Measurements from ENCODE around the gene FBXL19. TPM values are rescaled to one million over a fixed set of nuclear protein-coding genes. Genes with fewer than 3 reads are reported as not detected.

The FBXL19 gene
- total and polyA plus RNA-seq, 9 of the 15 experiments (the other 6 are each of a cell fraction or from before 2014, with no cell fraction given), result 0.13 to 48.0 (median 13.5) TPM; not detected in 1

DNA sequence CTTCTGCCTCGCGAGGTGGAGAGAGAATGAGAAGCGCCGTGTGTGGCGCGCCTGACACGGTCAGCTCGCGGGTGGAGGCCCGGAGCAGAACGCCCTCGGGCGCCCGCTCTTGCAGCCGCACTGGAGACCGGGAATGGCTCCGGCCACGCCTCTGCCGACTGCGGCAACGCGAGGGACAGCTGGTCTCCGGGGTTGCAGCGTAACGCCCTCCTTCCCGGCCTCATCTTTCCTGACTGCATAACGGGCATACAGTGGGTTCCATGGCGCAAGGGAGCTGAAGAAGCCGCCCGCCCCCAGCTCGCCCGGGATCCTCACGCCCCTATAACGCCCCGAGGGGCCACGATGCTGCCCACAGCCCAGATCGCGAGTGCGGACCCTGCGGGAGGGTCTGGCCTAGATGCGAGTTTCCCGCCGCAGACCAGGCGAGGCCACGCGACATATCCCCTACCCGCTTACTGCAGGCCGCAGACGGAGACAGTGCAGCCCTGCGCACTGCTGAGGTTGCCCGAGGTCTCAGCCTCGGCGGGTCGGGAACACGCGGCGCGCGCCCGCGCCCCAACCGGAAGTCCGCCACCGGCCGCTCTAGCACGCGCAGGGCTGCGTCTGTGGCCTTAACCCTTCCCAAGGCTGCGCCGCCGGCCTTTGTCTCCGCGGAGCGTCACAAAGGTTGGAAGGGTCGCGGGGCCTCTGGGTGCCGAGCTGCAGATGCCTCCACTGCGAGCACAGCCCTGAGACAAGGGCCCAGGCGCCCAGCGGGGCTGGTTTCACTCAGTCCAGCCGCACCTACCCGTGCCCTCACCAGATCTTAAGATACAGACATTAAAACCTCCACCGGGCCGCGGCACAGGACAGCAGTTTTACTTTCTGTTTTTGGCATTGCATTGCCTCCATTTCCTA lies 48.3 kb upstream of the FBXL19 start (continued):
- TF ChIP-seq, protein P1, sequence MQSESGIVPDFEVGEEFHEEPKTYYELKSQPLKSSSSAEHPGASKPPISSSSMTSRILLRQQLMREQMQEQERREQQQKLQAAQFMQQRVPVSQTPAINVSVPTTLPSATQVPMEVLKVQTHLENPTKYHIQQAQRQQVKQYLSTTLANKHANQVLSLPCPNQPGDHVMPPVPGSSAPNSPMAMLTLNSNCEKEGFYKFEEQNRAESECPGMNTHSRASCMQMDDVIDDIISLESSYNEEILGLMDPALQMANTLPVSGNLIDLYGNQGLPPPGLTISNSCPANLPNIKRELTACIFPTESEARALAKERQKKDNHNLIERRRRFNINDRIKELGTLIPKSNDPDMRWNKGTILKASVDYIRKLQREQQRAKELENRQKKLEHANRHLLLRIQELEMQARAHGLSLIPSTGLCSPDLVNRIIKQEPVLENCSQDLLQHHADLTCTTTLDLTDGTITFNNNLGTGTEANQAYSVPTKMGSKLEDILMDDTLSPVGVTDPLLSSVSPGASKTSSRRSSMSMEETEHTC (IDR thresholded peaks at IDR 0.05), result no peak; the same call in 1 of the 2 replicates
- no peak; the same call in 1 of the 2 replicates for TF ChIP-seq ZNF316 (IDR thresholded peaks at IDR 0.05)
- TF ChIP-seq POU5F1 (IDR thresholded peaks at IDR 0.05; ENCODE audit: borderline replicate concordance, low read depth, low read length, partially characterized antibody), result no peak
- TF ChIP-seq ESRRB (CRISPR knock-in tag; IDR thresholded peaks at IDR 0.05; ENCODE audit: borderline replicate concordance), result no peak
- TF ChIP-seq KLF1 (tag; IDR thresholded peaks at IDR 0.05), result peak; percentile 87
- TF ChIP-seq NEUROD1 (IDR thresholded peaks at IDR 0.05; ENCODE audit: borderline replicate concordance, low read depth, low read length, partially characterized antibody), result peak; percentile 39
- peak; percentile 69 for TF ChIP-seq SIN3B (IDR thresholded peaks at IDR 0.05; ENCODE audit: low read depth)
- TF ChIP-seq ZNF12 (CRISPR knock-in tag; IDR thresholded peaks at IDR 0.05), result peak; percentile 70
- TF ChIP-seq TBP (optimal IDR thresholded peaks at IDR 0.05; ENCODE audit: low read depth, low read length), result peak; percentile 76
- TF ChIP-seq GTF2A2 (tag; IDR thresholded peaks at IDR 0.05), result no peak
- TF ChIP-seq, protein P2, sequence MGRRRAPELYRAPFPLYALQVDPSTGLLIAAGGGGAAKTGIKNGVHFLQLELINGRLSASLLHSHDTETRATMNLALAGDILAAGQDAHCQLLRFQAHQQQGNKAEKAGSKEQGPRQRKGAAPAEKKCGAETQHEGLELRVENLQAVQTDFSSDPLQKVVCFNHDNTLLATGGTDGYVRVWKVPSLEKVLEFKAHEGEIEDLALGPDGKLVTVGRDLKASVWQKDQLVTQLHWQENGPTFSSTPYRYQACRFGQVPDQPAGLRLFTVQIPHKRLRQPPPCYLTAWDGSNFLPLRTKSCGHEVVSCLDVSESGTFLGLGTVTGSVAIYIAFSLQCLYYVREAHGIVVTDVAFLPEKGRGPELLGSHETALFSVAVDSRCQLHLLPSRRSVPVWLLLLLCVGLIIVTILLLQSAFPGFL (CRISPR knock-in tag; IDR thresholded peaks at IDR 0.05), result no peak
- TF ChIP-seq, protein P3, sequence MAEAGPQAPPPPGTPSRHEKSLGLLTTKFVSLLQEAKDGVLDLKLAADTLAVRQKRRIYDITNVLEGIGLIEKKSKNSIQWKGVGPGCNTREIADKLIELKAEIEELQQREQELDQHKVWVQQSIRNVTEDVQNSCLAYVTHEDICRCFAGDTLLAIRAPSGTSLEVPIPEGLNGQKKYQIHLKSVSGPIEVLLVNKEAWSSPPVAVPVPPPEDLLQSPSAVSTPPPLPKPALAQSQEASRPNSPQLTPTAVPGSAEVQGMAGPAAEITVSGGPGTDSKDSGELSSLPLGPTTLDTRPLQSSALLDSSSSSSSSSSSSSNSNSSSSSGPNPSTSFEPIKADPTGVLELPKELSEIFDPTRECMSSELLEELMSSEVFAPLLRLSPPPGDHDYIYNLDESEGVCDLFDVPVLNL (CRISPR knock-in tag; IDR thresholded peaks at IDR 0.05; ENCODE audit: low read depth), result 0 out of 2 replicates have a peak, but pooled peaks have one; percentile 54
- TF ChIP-seq ETV6 (IDR thresholded peaks at IDR 0.05; ENCODE audit: borderline replicate concordance in 1 of 2, low read depth in 2 of 2, low read length in 1 of 2), result 0 out of 4 replicates have a peak, but pooled peaks of 1 of the 2 experiments have one; percentile 43
- no peak for TF ChIP-seq ETV6 (CRISPR knock-in tag; IDR thresholded peaks at IDR 0.05; ENCODE audit: borderline replicate concordance)
- TF ChIP-seq HCFC1 (IDR thresholded peaks at IDR 0.05; ENCODE audit: low read depth, low read length), result peak; percentile 82
- no peak; the same call in 1 of the 2 replicates for TF ChIP-seq ZNF644 (tag; IDR thresholded peaks at IDR 0.05; ENCODE audit: low read depth)
- TF ChIP-seq, protein P4, sequence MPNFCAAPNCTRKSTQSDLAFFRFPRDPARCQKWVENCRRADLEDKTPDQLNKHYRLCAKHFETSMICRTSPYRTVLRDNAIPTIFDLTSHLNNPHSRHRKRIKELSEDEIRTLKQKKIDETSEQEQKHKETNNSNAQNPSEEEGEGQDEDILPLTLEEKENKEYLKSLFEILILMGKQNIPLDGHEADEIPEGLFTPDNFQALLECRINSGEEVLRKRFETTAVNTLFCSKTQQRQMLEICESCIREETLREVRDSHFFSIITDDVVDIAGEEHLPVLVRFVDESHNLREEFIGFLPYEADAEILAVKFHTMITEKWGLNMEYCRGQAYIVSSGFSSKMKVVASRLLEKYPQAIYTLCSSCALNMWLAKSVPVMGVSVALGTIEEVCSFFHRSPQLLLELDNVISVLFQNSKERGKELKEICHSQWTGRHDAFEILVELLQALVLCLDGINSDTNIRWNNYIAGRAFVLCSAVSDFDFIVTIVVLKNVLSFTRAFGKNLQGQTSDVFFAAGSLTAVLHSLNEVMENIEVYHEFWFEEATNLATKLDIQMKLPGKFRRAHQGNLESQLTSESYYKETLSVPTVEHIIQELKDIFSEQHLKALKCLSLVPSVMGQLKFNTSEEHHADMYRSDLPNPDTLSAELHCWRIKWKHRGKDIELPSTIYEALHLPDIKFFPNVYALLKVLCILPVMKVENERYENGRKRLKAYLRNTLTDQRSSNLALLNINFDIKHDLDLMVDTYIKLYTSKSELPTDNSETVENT (CRISPR knock-in tag; IDR thresholded peaks at IDR 0.05), result peak; percentile 98
- peak; percentile 37 for TF ChIP-seq SMAD1 (IDR thresholded peaks at IDR 0.05; ENCODE audit: low read depth, low read length, partially characterized antibody)
- TF ChIP-seq, protein P5, sequence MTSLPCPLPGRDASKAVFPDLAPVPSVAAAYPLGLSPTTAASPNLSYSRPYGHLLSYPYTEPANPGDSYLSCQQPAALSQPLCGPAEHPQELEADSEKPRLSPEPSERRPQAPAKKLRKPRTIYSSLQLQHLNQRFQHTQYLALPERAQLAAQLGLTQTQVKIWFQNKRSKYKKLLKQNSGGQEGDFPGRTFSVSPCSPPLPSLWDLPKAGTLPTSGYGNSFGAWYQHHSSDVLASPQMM (CRISPR knock-in tag; IDR thresholded peaks at IDR 0.05), result no peak
- no peak for TF ChIP-seq ZFP30 (CRISPR knock-in tag; IDR thresholded peaks at IDR 0.05; ENCODE audit: borderline replicate concordance)

Data from K562 (cell line).